H7 (cell line): Measurements from ENCODE around the gene RAB34. TPM values are rescaled to one million over a fixed set of nuclear protein-coding genes. Genes with fewer than 3 reads are reported as not detected.

Source experiments
- DNase-seq: peaks from one replicate; pipeline ENCODE4 v3.0.0; 2012
- H3K27me3 ChIP-seq: 2 replicates; pipeline ENCODE4 v1.6.0; 2011; ENCODE audit warnings: mild to moderate bottlenecking, low read length; ENCODE audit not compliant: control insufficient read depth, insufficient read depth
- H3K36me3 ChIP-seq: replicated peaks from 2 replicates; pipeline ENCODE4 v1.5.1; 2011; ENCODE audit warnings: low read length; ENCODE audit not compliant: control insufficient read depth, insufficient read depth
- H3K4me3 ChIP-seq: 2 replicates; pipeline ENCODE4 v1.5.1; 2011; ENCODE audit warnings: low read depth, mild to moderate bottlenecking, control low read depth, low read length, moderate library complexity; ENCODE audit not compliant: insufficient read depth
- total RNA-seq: library from RNA; depleted of rRNA; stranded (reverse); fragments of >200 nt; shearing (Covaris generic); gene quantifications from 2 replicates; pipeline ENCODE4 v1.2.3, GENCODE V29; 2014

The RAB34 gene
- total RNA-seq, 1 experiment from 2014 or later = 284 TPM

DNA sequence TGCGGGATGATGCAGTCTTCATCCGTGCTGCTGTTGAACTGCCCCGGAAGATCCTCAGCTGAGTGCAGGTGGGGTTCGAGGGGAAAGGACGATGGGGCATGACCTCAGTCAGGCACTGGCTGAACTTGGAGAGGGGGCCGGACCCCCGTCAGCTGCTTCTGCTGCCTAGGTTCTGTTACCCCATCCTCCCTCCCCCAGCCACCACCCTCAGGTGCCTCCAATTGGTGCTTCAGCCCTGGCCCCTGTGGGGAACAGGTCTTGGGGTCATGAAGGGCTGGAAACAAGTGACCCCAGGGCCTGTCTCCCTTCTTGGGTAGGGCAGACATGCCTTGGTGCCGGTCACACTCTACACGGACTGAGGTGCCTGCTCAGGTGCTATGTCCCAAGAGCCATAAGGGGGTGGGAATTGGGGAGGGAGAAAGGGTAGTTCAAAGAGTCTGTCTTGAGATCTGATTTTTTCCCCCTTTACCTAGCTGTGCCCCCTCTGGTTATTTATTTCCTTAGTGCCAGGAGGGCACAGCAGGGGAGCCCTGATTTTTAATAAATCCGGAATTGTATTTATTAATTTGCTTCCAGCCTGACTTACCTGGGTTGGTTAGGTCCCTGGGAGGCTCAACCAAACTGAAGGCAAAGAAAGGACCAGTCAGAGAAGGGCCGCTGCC lies 32.0 kb upstream of the RAB34 start:
- Histone ChIP-seq H3K36me3 (peaks cover 41% of the 10 kb centered on the region), H3K27me3 (no peaks in the 10 kb centered on the region), H3K4me3 (no peak overlapping the region)
- no peak for DNase-seq

DNA sequence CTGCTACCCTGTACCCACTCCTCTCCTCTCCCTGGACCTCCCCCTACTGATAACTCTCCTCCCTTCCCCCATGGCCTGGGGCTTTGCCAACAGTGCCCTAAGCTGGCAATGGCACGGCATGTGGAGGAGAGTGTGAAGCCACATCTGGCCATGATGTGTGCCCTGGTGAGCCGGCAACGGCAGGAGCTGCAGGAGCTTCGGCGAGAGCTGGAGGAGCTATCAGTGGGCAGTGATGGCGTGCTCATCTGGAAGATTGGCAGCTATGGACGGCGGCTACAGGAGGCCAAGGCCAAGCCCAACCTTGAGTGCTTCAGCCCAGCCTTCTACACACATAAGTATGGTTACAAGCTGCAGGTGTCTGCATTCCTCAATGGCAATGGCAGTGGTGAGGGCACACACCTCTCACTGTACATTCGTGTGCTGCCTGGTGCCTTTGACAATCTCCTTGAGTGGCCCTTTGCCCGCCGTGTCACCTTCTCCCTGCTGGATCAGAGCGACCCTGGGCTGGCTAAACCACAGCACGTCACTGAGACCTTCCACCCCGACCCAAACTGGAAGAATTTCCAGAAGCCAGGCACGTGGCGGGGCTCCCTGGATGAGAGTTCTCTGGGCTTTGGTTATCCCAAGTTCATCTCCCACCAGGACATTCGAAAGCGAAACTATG lies 31.3 kb upstream of the RAB34 start:
- no peaks in the 10 kb centered on the region for H3K27me3 ChIP-seq
- H3K4me3 ChIP-seq = no peak overlapping the region
- DNase-seq = no peak
- H3K36me3 ChIP-seq = peaks cover 41% of the 10 kb centered on the region

DNA sequence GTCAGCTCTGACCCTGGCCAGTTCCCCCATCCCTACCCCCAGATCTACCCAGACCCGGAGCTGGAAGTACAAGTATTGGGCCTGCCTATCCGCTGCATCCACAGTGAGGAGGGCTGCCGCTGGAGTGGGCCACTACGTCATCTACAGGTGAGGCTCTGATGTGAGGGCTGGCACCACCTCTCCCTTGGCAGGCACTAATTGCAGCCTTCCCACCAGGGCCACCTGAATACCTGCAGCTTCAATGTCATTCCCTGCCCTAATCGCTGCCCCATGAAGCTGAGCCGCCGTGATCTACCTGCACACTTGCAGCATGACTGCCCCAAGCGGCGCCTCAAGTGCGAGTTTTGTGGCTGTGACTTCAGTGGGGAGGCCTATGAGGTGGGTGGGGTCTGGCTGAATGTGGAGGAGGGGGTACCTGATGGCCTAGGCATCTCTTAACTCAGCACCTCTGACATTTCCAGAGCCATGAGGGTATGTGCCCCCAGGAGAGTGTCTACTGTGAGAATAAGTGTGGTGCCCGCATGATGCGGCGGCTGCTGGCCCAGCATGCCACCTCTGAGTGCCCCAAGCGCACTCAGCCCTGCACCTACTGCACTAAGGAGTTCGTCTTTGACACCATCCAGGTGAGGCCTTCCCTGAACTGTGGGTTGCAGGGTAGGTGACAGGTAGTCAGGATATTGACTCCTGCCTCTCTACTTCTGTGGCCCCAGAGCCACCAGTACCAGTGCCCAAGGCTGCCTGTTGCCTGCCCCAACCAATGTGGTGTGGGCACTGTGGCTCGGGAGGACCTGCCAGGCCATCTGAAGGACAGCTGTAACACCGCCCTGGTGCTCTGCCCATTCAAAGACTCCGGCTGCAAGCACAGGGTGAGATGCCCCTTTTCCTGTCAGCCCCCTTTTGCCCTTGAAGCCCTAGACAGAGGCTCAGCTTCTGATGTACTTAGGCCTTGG lies 30.4 kb upstream of the RAB34 start:
- DNase-seq = no peak
- peaks cover 41% of the 10 kb centered on the region for H3K36me3 ChIP-seq
- no peaks in the 10 kb centered on the region for H3K27me3 ChIP-seq
- H3K4me3 ChIP-seq = no peak overlapping the region

DNA sequence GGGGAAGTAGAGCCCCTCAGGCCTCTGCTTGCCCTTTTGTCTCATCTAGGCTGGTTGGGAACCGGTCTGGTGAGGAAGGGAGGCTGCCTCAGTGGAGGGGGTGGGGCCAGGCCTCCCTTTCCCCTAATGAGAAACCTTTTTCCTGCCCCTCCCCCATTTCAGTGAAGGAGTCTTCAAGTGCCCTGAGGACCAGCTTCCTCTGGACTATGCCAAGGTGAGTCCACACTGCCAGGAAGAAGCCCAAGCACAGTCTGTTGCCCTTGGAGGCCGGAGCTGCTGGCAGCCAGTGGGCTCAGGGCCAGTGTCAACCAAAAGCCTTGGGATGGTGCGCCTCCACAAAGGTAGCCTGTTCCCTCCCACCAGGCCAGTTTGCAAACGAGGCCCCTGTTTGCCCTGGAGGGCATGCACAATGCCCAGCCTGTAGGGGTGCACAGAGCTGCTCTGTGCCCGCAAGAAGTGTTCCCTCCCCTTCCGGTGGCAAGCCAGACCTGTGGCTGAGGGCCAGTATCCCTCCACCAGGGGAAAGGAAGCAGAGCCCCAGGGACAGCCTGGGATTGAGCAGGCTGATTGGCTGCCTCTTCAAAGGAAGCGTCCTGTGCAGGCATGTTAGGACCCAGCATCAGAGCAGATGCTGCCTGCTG lies 29.5 kb upstream of the RAB34 start:
- Histone ChIP-seq H3K4me3 (no peak overlapping the region), H3K27me3 (no peaks in the 10 kb centered on the region), H3K36me3 (peaks cover 41% of the 10 kb centered on the region)
- DNase-seq = peak; percentile 63

DNA sequence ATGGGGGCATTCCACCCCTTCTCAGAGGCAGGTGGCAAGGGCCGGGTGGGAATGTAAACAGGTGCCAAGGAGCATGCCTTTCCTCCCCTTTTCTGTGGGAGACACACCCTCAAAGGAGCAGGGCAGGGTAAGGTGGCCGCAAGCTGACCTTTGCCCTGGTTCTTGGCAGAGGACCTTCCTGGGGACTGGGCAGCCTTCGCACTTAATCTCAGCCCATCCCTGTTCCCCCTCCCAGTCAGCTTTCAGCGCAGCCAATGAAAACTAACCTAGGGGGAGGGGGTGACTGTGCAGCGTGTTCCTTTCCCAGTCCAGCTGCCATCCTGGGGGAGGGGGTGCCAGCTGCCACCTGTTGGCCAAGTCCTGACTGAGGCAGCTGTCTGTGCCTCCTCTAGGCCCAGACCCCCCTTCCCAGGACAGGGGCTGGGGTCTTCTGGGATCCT lies 29.0 kb upstream of the RAB34 start:
- H3K27me3 ChIP-seq = no peaks in the 10 kb centered on the region
- peak; percentile 73 for DNase-seq
- H3K36me3 ChIP-seq = peaks cover 41% of the 10 kb centered on the region
- no peak overlapping the region for H3K4me3 ChIP-seq

DNA sequence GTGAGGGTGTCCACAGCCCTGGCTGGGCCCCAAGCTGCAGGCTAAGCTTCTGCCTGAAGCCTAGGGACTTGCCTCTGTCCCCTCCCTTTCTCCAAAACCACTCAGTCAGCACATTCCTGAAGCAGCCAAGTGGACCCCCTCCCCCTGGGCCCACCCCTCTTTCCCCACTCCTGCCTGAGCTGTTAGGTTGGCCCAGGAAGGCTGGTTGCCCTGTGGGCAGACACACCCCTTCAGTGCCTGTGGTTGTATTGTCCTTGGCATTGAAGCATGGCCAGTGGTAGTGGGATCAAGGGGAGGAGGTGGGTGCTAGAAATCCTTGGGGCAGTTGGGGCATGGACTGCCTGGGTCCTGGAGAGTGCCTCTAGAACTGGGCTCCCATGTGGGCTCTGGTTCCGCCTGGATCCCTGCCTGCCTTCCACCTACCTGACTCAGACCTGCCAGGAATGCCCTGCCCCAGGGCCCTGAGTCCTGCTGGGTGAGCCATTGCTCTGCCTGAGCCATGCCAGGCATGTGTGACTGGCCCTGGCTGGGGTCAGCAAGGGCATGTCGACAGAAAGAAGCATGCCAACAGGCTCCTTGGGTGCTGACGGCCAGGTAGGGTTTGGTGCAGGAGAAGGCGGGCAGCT lies 28.2 kb upstream of the RAB34 start:
- peak overlapping the region; percentile 90 for H3K4me3 ChIP-seq
- peaks cover 39% of the 10 kb centered on the region for H3K36me3 ChIP-seq
- H3K27me3 ChIP-seq = no peaks in the 10 kb centered on the region
- peak; percentile 69 for DNase-seq

DNA sequence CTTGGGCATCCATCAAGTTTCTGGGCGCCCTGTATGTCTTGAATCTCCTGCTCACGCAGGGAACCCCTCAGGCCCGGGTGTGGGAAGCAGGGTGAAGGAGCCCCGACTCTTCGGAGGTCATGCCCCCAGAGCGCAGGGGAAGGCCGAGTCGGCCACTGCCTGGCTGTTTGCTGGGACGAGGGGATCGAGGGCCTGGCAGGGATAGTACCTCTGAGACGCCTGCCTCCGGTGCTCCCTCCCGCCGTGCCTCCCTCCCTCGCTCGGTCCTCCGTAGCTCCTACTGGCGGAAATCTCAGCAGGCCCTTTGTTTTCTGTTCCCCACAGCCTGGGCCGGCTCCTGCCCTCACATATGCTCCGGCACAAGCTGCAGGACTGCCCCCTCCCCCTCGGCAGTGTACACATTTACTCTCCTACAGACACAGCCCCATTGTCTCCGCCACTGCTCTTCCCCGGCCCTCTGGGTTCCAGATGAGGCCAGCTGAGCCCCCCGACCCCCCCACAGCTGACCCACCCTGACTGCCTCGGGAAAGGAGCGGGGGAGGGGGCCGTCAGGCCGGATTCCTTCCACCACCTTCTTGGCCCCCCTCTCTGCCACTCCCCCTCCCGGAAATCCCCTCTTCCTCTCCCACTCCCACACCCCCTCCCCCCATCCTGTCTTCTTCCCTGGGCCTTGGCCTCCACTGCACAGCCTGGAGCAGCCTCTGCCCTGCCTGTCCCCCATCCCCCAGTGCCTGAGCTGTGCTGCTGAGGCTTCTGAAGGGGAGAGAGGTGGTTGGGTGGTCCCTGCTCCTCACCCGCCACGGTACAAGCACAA lies 27.5 kb upstream of the RAB34 start:
- peaks cover 36% of the 10 kb centered on the region for H3K36me3 ChIP-seq
- peak overlapping the region; percentile 90 for H3K4me3 ChIP-seq
- peak; percentile 83 for DNase-seq
- no peaks in the 10 kb centered on the region for H3K27me3 ChIP-seq

DNA sequence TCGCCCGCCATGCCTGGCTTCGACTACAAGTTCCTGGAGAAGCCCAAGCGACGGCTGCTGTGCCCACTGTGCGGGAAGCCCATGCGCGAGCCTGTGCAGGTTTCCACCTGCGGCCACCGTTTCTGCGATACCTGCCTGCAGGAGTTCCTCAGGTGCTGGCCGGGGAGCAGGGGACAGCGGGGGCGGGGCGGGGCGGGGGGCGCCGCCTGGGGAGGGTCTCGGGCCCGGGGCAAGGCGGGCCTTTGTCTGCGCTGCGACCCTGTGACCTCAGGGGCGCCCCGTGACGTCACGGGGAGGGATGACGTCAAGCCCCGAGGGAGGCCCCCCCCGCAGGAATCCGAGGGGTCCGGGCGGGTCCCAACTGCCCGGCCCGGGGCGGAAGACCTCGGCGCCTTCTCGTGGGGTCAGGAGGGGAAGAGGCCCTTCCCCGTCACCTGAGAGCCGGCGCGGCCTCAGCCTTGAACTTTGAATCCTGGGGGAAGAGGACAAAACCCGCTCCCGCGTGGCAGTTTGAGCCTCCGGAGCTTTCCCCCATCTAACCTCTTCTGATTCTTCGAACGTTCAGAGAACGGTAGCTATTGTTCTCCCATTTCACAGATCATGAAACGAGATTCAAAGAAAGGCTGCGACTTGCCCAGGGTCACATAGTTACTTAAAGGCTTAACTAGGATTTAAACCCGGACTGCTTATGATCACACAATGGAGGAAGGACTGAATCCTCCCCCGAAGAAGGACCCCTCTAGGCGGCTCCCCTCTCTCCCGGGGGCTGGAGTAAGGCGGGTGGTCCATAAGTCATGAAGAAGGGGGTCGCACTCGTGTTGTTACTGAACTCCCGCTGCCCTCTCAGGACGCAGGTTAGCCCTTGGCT lies 26.7 kb upstream of the RAB34 start:
- DNase-seq = peak; percentile 97
- no peaks in the 10 kb centered on the region for H3K27me3 ChIP-seq

DNA sequence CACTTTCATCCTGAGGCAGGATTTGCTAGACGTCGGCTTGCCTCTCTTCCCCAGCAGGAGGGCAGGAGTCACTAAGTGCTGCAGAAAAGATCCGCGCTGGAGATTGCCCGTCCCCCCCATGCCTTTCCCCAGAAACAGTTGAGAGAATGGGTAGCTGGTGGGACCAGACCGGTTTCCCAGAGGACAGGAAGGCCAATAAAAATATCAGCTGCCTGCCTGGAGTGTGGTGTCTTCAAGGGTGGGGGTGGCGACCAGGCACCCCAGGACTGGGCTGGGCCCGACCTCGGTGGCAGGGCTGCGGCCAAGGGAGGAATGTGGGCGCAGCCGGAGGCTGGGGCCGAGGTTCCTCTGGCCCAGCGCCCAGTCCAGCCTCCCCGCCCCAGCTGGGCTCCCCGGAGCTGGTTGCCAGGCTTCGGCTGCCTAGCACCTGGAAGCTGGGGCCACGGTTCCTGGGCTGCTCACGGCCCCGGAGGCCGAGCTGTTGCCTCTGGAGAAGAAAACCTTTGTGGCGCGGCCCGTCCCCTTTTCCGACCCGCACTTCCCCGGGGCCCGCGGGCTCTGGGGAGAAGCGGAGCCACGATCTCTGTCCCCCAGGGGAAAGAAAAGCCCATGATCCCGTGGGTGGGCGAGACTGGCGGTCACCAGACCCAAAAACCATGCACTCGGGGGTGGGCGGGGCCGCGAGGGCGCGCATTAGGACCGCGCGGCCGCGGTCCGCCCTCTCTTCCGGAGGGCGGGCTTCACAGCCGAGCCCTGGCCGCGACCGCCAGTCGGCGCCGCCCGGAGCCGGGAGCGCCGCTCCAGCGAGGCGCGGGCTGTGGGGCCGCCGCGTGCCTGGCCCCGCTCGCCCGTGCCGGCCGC lies 25.8 kb upstream of the RAB34 start, which contains the start of gene TRAF4:
TRAF4 (plus strand) TSS at position 769 of the 861 bp plus-strand sequence. CDS start 102 bp downstream, outside the sequence.
- peak; percentile 96 for DNase-seq
- H3K4me3 ChIP-seq = peak within 1 kb of the TSS; percentile 90
- peaks cover 30% of the 10 kb centered on the region for H3K36me3 ChIP-seq
- H3K27me3 ChIP-seq = no peaks in the 10 kb centered on the region

More for the DNA sequence above, 26.7 kb upstream of the RAB34 start:
- H3K4me3 ChIP-seq = peak overlapping the region; percentile 90
- peaks cover 34% of the 10 kb centered on the region for H3K36me3 ChIP-seq

DNA sequence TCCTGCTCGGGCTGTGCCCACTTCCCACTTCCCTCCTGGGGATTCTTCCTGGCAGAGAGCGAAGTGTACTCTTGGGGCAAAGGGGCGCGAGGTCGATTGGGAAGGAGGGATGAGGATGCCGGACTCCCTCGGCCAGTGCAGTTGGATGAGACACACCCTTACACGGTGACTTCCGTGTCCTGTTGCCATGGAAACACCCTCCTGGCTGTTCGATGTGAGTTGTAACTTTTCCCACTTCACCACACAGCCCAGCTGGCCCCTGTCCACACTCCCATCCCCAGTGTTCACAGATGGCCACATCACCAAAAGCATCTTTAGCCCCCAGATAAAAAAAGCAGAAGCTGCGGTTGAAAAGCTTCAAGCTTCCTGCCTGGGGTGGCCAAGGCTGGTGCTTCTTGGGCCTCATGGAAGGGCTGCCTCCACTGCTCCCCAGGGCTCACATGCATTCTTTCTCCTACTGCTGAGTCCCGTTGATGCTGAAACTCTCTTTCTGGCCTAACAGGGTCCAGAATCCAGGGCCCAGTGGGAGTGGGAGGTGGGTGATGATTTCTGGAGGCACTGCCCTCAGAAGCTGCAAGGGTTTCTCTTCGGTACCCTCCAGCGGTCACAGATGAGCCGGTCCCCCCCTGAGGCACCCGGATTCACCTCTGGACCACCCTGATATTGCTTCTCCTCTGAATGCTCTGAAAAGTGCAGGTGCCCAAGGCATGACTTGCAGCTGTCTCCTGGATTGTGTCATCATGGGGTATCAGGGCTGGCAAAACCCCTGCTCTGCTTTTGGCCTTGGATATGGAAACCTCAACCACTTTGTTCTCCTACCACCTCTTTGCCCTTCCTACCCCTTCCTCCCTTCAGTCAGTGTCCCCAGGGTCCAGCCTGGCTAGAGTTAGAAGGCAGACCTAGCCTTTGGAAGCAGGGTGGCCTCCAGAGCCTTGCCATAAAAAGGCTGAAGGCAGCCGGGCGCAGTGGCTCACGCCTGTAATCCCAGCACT lies 24.0 kb upstream of the RAB34 start:
- DNase-seq = no peak
- no peaks in the 10 kb centered on the region for H3K27me3 ChIP-seq
- H3K4me3 ChIP-seq = no peak overlapping the region
- H3K36me3 ChIP-seq = peaks cover 15% of the 10 kb centered on the region
